ENCODE results near the gene FYCO1. TPM values are rescaled to one million over a fixed set of nuclear protein-coding genes. Genes with fewer than 3 reads are reported as not detected.

FYCO1 gene
- polyA plus RNA-seq, 2 of the 4 experiments (the other 2 are of a cell fraction): 3.7 to 4.4 TPM

GRCh38 chr3:45953536-45953935, 42.1 kb downstream of the FYCO1 start (continued):
- TF ChIP-seq REST (IDR thresholded peaks at IDR 0.05) (no peak), NR3C1 (IDR thresholded peaks at IDR 0.05) (no peak), HOXA7 (CRISPR knock-in tag; IDR thresholded peaks at IDR 0.05) (no peak), RFX5 (IDR thresholded peaks at IDR 0.05) (no peak), CEBPB (IDR thresholded peaks at IDR 0.05) (no peak), CTCF (IDR thresholded peaks at IDR 0.05) (no peak), JUN (IDR thresholded peaks at IDR 0.05) (no peak), CHD2 (IDR thresholded peaks at IDR 0.05; ENCODE audit: low read length, partially characterized antibody) (no peak), BCL3 (IDR thresholded peaks at IDR 0.05) (no peak), CBX8 (IDR thresholded peaks at IDR 0.05) (no peak)

GRCh38 chr3:45952456-45952855, 43.2 kb downstream of the FYCO1 start:
- Histone ChIP-seq H3K27ac (no peak overlapping the region), H3K4me3 (no peak overlapping the region), H3K4me1 (no peaks in the 10 kb centered on the region), H3K4me2 (no peak overlapping the region), H3K9me3 (no peaks in the 10 kb centered on the region)
- 93% methylated on average over 4 of the region's 4 CpGs for WGBS (ENCODE audit: missing lambda C conversion rate)
- FAIRE-seq: no peak
- no peak for DNase-seq (ENCODE audit: low read depth in 1 of 2, low spot score in 1 of 2)
- CTCF ChIA-PET: interaction anchor here (2.4 kb wide), 1 partner anchor 126 kb away, joined by 14 read pairs; no protein-coding TSS in a partner anchor
- ATAC-seq: no peak
- TF ChIP-seq TFCP2L1 (CRISPR knock-in tag; IDR thresholded peaks at IDR 0.05) (no peak), NFE2L2 (conservative IDR thresholded peaks at IDR 0.05; ENCODE audit: low read length) (no peak), NR3C1 (IDR thresholded peaks at IDR 0.05) (no peak), MAZ (IDR thresholded peaks at IDR 0.05; ENCODE audit: borderline replicate concordance, low read depth, low read length) (no peak), ZC3H11A (IDR thresholded peaks at IDR 0.05) (no peak), HOXB13 (CRISPR knock-in tag; IDR thresholded peaks at IDR 0.05; ENCODE audit: low read depth) (no peak), HOXA7 (CRISPR knock-in tag; IDR thresholded peaks at IDR 0.05) (no peak), RARB (CRISPR knock-in tag; IDR thresholded peaks at IDR 0.05) (no peak), HEYL (CRISPR knock-in tag; IDR thresholded peaks at IDR 0.05) (no peak), HDAC2 (IDR thresholded peaks at IDR 0.05) (no peak), BCL3 (IDR thresholded peaks at IDR 0.05) (no peak), FOSL2 (IDR thresholded peaks at IDR 0.05) (no peak), FOSL2 (CRISPR knock-in tag; IDR thresholded peaks at IDR 0.05) (no peak), POLR2AphosphoS2 (conservative IDR thresholded peaks at IDR 0.05; ENCODE audit: low read length) (no peak), JUNB (IDR thresholded peaks at IDR 0.05) (no peak), FOXS1 (CRISPR knock-in tag; IDR thresholded peaks at IDR 0.05) (no peak), ZSCAN20 (CRISPR knock-in tag; IDR thresholded peaks at IDR 0.05) (no peak), ZFP36 (IDR thresholded peaks at IDR 0.05; ENCODE audit: borderline replicate concordance, partially characterized antibody) (no peak)
- POLR2A ChIA-PET: no interaction called here

Data from A549 (cell line).